IPS-18c (cell line): Measurements from ENCODE around the gene ENOSF1.

ENCODE experiments used
- H3K4me3 ChIP-seq: 2 replicates; pipeline ENCODE4 v1.7.0; 2013; ENCODE audit warnings: low read depth, mild to moderate bottlenecking, low read length, moderate library complexity; ENCODE audit not compliant: insufficient read depth
- H3K9me3 ChIP-seq: one replicate; pipeline ENCODE4 v1.6.1; 2013; ENCODE audit warnings: mild to moderate bottlenecking, low read length, moderate library complexity; ENCODE audit not compliant: control insufficient read depth, insufficient read depth

Gene ENOSF1

DNA sequence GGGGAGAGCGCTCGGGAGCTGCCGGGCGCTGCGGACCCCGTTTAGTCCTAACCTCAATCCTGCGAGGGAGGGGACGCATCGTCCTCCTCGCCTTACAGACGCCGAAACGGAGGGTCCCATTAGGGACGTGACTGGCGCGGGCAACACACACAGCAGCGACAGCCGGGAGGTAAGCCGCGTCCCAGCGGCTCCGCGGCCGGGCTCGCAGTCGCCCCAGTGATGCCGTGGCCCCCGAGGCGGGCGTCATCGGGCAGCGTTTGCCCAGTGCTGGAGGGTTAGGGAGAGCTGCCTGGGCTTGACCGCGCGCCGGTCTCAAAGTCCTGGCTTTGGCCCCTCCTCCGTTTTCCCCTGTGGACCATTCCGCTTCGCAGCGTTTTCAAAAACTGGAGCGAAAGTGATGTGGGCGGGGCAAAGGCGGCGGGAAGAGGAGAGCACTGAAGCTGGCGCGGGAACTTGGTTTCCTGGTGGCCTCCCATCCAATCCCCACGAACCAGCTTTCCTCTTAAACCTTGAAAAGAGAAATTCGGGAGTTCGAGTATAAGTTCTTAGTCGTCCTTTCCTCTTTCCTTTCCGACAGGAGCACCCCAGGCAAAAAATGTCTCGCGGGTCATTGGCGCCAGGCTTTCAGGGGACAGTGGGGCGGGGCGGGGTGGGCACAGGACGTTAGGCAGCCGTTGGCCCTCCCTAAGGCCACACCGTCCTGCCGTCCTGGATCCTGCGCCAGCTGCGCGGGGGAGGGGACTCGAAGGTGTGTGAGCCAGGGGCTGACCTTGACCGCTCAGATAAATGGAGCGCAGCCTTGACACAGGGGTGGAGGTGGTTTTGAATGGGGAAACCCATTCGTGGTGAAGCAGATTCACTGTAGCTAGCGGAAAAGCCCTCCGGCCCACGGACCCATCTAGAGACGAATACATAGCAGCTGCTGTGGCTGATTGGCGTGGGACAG lies 54.2 kb downstream of the ENOSF1 start:
- peaks cover 2% of the 10 kb centered on the region for H3K9me3 ChIP-seq
- peak overlapping the region; percentile 93 for H3K4me3 ChIP-seq

DNA sequence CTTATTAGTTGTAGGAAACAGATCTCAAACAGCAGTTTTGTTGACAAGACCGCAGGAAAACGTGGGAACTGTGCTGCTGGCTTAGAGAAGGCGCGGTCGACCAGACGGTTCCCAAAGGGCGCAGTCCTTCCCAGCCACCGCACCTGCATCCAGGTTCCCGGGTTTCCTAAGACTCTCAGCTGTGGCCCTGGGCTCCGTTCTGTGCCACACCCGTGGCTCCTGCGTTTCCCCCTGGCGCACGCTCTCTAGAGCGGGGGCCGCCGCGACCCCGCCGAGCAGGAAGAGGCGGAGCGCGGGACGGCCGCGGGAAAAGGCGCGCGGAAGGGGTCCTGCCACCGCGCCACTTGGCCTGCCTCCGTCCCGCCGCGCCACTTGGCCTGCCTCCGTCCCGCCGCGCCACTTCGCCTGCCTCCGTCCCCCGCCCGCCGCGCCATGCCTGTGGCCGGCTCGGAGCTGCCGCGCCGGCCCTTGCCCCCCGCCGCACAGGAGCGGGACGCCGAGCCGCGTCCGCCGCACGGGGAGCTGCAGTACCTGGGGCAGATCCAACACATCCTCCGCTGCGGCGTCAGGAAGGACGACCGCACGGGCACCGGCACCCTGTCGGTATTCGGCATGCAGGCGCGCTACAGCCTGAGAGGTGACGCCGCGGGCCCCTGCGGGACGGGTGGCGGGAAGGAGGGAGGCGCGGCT lies 55.0 kb downstream of the ENOSF1 start, which contains the start of gene TYMS:
Gene TYMS (plus strand): TSS at position 343 of the 690 bp plus-strand sequence. CDS start 90 bp downstream, at position 433.
- Histone ChIP-seq H3K9me3 (peaks cover 2% of the 10 kb centered on the region), H3K4me3 (peak within 1 kb of the TSS; percentile 93)

DNA sequence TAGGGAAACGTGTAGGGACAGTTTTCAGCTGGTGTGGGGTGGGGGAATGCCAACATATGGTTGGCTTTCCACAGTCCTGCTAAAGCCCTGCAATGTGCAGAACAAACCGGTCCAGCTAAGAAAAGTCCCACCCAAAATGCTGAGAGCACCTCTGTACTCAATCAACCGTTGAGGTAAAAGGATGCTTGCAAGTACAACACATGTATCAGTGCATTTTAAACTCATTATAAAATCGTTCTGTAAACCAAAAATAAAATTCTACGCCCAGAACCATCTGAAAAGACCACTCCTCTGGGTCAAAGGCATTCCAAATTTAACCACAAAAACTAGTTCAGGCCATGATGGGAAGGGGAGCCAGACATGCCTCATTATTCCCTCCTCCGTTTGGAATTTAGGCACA lies 57.0 kb downstream of the ENOSF1 start:
- Histone ChIP-seq H3K4me3 (no peak overlapping the region), H3K9me3 (peaks cover 2% of the 10 kb centered on the region)

DNA sequence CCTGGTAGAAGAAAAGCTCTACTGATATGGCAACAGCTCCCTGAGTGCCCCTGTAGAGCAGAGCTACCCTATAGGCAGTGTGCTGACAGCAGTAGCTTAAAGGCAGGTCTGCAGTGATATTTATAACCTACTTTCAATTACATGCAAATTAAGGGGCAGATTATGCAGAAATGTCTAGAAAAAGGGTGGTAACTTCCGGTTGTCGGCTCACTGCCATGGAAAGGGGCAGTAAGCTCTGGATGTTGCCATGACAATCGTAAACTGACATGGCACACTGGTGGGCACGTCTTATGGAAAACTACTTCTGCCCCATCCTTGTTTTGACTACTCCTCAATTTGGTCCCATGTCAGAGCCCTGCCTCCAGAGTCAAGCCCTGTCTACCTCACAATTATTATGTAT lies 57.8 kb downstream of the ENOSF1 start:
- Histone ChIP-seq H3K4me3 (no peak overlapping the region), H3K9me3 (peaks cover under 1% of the 10 kb centered on the region)

DNA sequence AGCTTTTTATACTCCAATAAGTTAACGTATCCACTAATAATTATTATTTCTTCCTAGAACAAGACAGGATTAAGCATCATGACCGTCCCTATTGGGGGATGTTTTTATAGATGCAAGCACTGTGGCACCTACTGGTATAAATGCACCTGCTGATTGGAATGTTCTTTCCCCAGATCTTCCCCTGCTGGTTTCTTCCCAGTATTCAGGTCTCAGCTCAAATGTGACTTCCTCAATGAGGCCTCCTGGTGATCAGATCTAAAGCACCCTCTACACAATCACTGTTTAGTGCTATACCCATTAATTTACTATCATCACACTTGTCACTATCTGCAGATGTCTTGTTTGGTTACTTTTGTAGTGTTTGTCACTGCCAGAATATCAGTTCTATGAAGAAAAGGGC lies 58.9 kb downstream of the ENOSF1 start:
- H3K9me3 ChIP-seq, result no peaks in the 10 kb centered on the region
- no peak overlapping the region for H3K4me3 ChIP-seq

DNA sequence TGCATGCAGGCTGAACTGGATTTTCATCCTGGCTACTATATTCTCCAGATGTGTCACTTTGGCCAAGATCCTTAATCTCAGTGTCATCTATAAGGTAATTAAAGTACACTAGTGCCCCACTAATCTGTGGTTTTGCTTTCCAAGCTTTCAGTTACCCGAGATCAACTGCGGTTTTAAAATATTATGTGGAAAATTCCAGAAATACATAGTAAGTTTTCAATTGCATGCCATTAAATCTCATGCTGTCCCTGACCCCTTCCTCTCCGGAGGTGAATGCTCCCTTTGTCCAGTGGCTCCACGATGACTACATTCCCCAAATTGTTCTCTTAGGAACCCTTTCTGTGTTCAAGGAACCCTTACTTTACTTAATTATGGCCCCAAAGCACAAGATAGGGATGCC lies 60.3 kb downstream of the ENOSF1 start:
- no peak overlapping the region for H3K4me3 ChIP-seq
- H3K9me3 ChIP-seq, result no peaks in the 10 kb centered on the region

DNA sequence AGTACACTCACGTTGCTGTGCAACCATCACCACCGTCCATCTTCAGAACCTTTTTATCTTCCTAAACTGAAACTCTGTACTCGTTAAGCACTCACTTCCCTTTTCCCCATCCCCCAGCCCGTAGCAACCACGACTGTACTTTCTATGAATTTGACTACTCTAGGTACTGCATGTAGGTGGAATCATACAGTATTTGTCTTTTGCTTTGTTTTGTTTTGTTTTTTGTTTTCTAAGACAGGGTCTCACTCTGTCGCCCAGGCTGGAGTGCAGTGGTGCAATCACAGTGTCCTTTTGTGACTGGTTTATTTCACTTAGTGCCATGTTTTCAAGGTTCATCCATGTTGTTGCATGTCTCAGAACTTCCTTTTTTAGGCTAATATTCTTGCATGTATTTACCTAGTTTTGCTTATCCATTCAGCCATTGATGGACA lies 62.0 kb downstream of the ENOSF1 start:
- Histone ChIP-seq H3K9me3 (no peaks in the 10 kb centered on the region), H3K4me3 (no peak overlapping the region)

DNA sequence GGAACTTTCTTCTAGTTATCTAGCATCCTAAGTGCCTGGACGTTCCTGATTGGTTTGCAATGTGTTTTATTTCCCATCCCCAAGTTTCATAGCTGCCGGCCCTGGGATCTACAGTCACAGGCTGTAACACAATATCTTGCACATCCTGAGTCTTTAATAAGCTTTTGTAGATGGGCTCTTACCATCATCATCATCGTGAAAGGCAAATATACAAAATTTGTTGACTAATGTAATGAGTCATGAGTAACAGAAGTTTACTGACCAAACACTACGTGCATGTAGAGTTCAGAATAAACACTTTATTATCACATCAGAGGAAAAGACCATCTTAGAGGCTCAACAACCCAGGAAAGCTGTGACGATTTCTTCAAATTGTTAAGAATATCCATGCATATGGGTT lies 63.1 kb downstream of the ENOSF1 start:
- H3K9me3 ChIP-seq, result no peaks in the 10 kb centered on the region
- H3K4me3 ChIP-seq, result no peak overlapping the region

DNA sequence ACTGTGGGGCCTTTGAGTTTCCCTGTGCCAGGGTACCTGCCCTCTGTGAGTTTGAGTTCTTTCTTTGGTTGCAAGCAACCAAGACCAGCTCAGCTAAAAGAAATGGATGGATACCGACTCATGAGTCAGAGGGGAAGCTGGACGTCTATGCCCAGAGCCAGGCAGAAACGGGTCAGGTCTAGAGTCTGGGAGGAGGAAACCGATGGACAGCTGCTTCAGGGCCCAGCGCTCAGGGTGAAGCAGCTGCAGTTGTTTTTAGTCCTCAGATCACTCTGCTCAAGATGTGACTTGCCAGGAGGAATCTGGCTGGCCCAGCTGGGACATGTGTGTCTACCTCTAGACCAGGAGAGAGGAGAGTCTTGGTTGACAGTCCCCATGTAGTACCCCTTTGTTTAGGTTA lies 65.1 kb downstream of the ENOSF1 start:
- no peaks in the 10 kb centered on the region for H3K9me3 ChIP-seq
- H3K4me3 ChIP-seq, result no peak overlapping the region

DNA sequence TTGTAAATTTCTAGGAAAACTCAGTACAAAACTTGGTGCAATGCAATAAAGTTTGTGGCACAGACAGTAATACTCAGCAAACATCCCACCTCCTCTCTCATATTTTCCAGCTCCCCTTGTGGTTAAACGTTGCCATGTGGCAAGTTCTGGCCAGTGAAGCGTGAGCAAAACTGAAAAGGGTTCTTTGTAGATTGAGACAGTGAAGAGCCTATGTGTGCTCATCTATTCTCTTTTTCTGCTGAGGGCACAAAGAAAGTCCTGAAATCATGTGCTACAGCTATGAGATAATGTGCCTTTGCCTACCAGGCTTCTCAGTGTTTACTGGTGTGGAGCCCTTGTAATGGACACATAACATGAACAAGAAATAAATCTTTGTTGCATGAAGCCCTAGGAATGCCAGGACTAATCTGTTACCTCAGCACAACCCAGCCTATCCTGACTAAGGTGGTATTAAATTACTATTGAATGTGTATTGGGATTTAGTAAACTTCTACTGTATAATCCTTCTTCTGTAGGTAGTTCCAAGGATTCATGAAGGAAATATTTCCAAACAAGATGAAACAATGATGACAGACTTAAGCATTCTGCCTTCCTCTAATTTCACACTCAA lies 67.9 kb downstream of the ENOSF1 start:
- no peaks in the 10 kb centered on the region for H3K9me3 ChIP-seq
- no peak overlapping the region for H3K4me3 ChIP-seq

DNA sequence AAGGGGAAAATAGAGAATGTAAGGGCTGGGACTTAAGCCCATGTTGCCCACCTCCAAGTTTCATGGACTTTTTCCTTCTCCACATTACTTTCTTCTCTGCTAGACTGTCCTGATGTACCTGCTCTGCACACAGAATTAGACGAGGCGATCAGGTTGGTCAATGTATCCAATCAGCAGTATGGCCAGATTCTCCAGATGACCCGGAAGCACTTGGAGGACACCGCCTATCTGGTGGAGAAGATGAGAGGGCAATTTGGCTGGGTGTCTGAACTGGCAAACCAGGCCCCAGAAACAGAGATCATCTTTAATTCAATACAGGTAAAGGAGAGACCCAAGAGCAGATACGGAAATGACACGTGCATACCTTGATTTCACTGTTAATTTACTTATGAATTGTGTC lies 71.2 kb downstream of the ENOSF1 start:
- H3K4me3 ChIP-seq, result no peak overlapping the region
- H3K9me3 ChIP-seq, result no peaks in the 10 kb centered on the region

DNA sequence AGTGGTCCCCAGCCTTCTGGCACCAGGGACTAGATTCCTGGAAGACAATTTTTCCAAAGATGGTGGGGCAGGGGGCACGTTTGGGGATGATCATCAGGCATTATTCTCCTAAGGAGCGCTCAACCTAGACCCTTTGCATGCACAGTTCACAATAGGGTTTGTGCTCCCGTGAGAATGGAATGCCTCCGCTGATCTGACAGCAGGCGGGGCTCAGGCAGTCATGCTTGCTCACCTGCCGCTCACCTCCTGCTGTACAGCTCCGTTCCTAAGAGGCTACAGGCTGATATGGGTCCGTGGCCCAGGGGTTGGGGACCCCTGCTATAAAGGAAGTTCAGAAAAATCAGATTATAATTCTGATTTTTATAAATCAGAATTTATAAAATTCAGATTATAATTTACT lies 77.3 kb downstream of the ENOSF1 start:
- Histone ChIP-seq H3K4me3 (no peak overlapping the region; the same call in 1 of the 2 replicates), H3K9me3 (no peaks in the 10 kb centered on the region)

DNA sequence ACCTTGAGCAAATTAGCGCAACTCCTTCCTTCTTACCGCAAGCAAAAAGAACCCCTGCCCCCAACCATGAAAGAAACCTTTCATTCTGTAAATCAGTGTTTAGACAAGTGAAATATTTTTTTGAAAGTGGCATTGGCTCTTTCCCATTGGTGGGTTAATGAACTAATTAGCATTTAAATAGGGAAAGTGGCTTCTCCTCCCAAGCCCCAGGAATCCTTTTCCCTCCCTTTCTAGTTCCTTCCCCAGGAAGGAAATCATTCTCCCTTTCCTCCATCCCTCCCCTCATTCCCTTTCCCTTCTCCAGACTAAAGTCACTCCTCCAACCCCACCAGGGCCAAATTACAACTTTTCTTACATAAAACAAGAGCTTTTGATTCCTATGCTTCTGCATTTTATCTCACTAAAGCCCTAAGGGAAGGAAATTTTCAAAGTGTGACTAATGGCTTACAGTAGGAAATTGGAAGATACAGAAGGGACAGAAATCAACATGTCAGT lies 77.8 kb downstream of the ENOSF1 start:
- Histone ChIP-seq H3K9me3 (no peaks in the 10 kb centered on the region), H3K4me3 (no peak overlapping the region; the same call in 1 of the 2 replicates)

DNA sequence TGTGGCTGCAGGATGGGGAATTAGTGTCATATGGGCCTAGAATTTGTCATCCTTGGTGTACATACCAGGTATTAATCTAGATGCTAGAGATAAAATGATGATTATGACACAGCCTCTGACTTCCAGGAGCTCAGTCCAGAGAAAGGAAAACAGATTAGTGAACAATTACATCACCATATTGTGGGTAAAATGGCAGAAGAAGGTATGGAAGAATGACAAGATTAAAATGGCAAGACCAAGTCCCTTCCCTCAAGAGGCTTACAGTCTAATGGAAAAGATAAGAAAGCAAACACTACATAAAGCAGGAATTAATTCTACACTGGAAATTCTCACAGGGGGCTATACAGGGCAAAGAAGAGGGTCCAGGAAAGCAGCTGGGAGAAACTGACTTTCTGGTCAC lies 80.9 kb downstream of the ENOSF1 start:
- no peaks in the 10 kb centered on the region for H3K9me3 ChIP-seq
- no peak overlapping the region for H3K4me3 ChIP-seq

DNA sequence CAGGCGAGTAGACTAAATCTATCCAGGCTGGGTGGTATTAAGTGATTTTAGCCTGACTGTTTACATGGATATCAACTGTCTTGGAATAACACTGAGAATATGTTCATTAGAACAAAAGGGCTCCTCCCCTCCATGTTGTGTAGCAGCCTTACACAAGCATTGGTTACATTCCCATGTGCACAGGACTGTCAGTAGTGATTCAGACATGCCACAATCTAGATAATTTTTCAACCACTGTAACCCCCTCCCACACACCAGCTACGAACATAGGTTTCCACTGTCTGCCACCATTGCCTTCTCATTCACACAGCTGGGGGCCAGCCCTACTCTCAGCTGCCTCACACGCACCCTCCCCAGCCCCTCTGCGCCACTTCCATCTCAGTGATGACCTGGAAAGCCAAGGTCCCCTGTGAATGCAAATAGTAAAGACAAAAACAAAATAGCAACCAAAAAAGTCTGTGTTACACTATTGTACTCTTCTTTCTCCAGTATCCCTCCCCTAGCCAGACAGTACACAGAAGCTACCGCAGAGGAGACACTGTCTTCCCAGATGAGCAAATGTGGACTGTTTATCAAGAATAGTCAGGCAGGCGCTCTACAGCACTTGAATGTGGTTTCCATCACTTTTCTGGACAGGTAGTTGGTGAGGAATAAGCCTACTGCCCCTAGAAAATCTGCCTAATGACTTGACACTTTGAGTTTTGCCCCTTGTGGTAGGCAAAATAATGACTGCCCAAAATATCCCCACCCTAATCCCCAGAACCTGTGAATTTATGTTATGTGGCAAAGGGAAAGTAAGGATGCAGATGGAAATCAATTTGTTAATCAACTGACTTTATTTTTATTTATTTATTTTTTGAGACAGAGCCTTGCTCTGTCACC lies 82.9 kb downstream of the ENOSF1 start:
- no peak overlapping the region for H3K4me3 ChIP-seq
- no peaks in the 10 kb centered on the region for H3K9me3 ChIP-seq

DNA sequence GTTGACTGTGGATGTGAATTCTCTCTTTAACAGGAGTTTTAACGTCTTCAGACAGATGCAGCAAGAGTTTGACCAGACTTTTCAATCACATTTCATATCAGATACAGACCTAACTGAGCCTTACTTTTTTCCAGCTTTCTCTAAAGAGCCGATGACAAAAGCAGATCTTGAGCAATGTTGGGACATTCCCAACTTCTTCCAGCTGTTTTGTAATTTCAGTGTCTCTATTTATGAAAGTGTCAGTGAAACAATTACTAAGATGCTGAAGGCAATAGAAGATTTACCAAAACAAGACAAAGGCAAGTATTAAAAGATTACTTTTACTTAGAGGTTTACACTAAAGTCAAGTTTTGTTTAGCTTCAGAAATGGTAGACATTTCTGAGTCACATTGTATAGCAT lies 85.2 kb downstream of the ENOSF1 start:
- H3K9me3 ChIP-seq, result no peaks in the 10 kb centered on the region
- no peak overlapping the region for H3K4me3 ChIP-seq
